NT2/D1 (cell line): ENCODE measurements around the gene BID.

Experiments used
- YY1 ChIP-seq: IDR thresholded peaks from 2 replicates; pipeline ENCODE4 v1.6.1; 2011; ENCODE audit not compliant: insufficient read length, insufficient read depth
- ZNF274 ChIP-seq: IDR thresholded peaks from 2 replicates; pipeline ENCODE4 v1.6.1; 2011; ENCODE audit warnings: mild to moderate bottlenecking, low read depth, low read length

GRCh38 chr22:17761138-17761488 is 13.2 kb downstream of the BID start:
- no peak for TF ChIP-seq YY1
- TF ChIP-seq ZNF274, result no peak
